Skin epidermis (tissue), 12 donors: ENCODE measurements around the gene FHOD1.

Experiments
- H3K27ac ChIP-seq, 21 experiments: fragments of 200-600 bp; sonication (generic) in 11 of 21; one replicate each; pipeline ENCODE4 v1.5.0; 2020; ENCODE audit warnings: mild to moderate bottlenecking in 3 of 21, inconsistent platforms in 2 of 21, moderate library complexity in 2 of 21
- H3K4me3 ChIP-seq, 7 experiments: fragments of 200-600 bp; sonication (generic) in 2 of 7; one replicate each; pipeline ENCODE4 v1.5.0; 2020; ENCODE audit warnings: inconsistent platforms in 2 of 7, mild to moderate bottlenecking in 2 of 7, moderate library complexity in 1 of 7

Gene FHOD1

GRCh38 chr16:67254801-67255552, 7.7 kb upstream of the FHOD1 start:
- no peak overlapping the region for H3K27ac ChIP-seq
- H3K4me3 ChIP-seq = no peak overlapping the region

DNA sequence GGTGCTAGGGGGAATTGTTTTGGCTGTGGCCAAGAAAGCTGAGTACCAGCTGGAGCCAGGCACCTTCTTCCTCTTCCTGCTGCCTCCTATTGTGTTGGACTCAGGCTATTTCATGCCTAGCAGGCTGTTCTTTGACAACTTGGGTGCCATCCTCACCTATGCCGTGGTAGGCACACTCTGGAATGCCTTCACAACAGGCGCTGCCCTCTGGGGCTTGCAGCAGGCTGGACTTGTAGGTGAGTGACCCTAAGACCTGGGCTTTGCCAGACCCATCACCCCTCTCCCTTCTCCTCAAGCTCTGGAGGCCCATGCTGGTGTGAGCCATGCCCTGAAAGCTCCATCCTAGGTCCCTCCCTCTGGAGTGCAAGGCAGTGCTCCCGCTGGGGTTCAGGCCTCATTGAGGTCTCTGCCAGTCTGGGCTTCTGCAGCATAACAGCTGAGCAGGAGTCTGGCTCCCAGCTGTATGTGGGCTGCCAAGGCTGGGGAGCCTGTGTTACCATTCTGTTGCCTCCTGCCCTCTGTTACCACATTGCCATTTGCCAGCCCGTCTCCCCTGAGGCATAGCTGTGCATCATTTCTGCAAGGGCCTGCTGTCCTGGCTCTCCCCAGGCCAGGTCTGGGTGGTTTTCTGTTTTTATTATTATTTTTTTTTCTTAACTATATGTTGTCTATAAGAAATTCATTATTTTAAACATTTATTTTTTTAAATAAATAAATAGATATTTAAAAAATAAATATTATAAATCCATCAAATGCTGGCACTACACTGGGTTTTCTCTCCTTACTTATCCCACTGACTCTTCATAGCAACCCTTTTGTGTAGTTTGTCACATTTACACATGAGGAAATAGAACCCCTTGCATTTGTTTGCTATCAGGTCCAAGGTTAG, 5.6 kb upstream of the FHOD1 start:
- H3K27ac ChIP-seq = no peak overlapping the region

DNA sequence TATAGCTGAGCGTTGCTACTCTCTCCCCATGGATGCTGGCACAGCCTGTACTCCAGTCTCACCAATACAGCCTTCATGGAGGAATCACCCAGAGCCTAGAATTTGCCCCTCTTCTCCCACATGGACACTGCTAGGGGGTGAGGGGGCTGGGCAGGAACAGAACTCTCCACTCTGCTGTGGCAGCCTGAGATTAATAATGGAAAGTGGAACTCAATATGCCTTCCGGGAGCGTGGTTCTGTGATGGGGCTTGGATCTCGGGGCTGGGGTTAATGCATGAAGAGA, 2.7 kb upstream of the FHOD1 start:
- Histone ChIP-seq H3K27ac (no peak overlapping the region), H3K4me3 (no peak overlapping the region)

More for the DNA sequence above, 5.6 kb upstream of the FHOD1 start:
- H3K4me3 ChIP-seq = no peak overlapping the region

DNA sequence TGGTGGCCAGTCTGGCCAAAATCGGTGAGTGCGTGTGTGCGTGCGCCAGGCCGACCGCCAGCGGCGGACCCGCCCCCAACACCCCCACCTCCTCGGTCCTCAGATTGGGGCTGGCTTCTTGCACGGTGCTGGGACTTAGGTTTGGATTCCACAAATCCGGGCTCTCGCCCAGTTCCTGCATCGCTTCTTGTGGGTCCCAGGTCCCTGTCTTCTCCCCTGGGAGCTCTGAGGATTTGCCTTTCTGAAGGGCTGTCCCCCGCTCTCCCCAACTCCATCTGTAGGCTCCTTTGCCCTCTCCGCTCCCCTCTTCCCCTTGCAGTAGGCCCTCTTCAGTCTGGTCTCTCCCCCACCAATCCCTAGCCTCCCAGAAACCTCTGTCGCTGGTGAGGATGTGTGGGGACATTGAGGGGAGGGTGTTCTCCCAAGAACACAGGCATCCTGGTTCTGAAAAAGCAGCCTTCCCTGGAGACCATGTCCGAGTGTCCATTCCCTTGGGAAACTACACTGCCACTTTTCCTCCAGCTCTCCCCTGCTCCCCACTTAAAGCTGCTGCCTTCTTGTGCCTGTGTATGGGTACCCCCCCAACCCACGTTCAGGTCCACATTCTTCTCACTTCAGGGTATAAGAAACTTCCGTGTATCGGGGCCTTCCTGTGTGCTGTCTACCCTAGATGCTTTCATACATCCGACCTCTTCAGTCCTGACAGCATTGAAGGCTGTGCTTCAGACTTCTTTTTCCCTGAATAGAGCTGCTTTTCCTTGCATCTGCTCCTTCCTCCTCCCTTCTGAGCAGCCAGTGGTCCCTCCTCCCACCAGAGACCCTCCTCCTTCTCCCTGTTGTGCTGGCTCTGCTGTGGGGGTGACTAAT, 2.1 kb upstream of the FHOD1 start:
- Histone ChIP-seq H3K27ac (peak overlapping the region in 1 of 21 experiments; percentile 38), H3K4me3 (peak overlapping the region; percentile 35 to 55 (median 45))

GRCh38 chr16:67248401-67249177, 1.3 kb upstream of the FHOD1 start, which contains the start of gene SLC9A5:
TSS of gene SLC9A5 (plus strand) at chr16:67248979. CDS start at chr16:67249015, 36 bp downstream.
- Histone ChIP-seq H3K27ac (peak within 1 kb of the TSS in 8 of 21 experiments; percentile 7 to 87 (median 36)), H3K4me3 (peak within 1 kb of the TSS; percentile 43 to 95 (median 63))

- Histone ChIP-seq H3K27ac (peak overlapping the region in 6 of 21 experiments; percentile 23 to 83 (median 36)), H3K4me3 (peak overlapping the region; percentile 43 to 95 (median 60))
Measured at GRCh38 chr16:67248073-67248400, 756 bp upstream of the FHOD1 start.

GRCh38 chr16:67246756-67247191, 507 bp downstream of the FHOD1 start:
- Histone ChIP-seq H3K4me3 (peak overlapping the region; percentile 60 to 95 (median 75)), H3K27ac (peak overlapping the region; percentile 34 to 91 (median 82))

DNA sequence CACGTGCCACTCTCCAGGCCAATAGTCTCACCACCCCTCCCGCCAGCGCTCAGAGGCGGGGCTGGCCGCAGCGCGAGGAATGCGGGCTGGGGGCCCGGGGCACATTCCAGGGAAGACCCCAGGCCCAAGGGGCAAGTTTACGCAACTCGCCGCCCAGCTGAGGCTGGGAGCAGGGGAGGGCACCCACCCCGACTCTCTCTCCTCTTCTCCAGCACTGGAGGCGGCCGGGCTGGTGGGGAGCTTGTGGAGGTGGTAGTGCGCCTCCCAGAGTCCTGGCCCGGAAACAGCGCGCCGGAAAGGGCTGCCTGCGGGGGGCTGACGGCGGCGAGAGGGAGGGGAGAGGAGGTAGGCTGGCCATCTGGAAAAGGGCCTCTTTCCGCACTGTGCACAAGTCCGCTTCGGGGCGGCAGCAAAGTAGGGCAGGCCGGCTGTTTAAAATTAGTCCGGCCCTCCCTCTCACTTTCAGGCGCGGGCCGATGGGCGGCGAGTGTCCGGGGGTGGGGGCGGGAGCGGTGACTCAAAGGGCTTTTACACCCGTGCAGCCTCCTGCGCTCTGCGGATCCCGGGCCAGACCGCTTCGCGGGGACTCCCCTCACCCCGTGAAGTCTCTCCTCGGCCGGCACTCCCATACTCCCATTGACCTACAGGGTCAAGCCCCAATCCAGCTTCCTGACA, 1.1 kb downstream of the FHOD1 start:
- peak overlapping the region; percentile 60 to 95 (median 75) for H3K4me3 ChIP-seq
- H3K27ac ChIP-seq = peak overlapping the region; percentile 34 to 91 (median 82)

- Histone ChIP-seq H3K4me3 (peak overlapping the region; percentile 60 to 95 (median 75)), H3K27ac (peak overlapping the region in 20 of 21 experiments; percentile 65 to 91 (median 82))
Measured at GRCh38 chr16:67245674-67246080, 1.6 kb downstream of the FHOD1 start.

DNA sequence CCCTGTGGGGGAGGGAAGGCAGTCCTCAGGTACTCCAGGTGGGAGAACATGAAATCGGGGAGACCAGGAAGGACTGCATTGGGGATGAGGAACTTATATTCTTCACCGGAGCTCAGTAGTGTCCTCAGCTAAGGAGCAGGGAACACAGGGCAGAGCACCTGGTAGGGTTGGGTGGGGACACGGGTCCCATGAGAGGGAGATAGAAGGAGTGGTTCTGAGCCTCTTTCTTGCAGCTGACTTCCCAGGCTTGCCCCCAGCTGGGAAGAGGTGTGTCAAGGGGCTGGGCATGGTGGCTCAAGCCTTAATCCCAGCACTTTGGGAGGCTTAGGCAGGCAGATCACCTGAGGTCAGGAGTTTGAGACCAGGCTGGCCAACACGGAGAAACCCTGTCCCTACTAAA, 2.1 kb downstream of the FHOD1 start:
- H3K27ac ChIP-seq = peak overlapping the region; percentile 14 to 91 (median 82)
- H3K4me3 ChIP-seq = peak overlapping the region in 3 of 7 experiments; percentile 74 to 86 (median 75)

DNA sequence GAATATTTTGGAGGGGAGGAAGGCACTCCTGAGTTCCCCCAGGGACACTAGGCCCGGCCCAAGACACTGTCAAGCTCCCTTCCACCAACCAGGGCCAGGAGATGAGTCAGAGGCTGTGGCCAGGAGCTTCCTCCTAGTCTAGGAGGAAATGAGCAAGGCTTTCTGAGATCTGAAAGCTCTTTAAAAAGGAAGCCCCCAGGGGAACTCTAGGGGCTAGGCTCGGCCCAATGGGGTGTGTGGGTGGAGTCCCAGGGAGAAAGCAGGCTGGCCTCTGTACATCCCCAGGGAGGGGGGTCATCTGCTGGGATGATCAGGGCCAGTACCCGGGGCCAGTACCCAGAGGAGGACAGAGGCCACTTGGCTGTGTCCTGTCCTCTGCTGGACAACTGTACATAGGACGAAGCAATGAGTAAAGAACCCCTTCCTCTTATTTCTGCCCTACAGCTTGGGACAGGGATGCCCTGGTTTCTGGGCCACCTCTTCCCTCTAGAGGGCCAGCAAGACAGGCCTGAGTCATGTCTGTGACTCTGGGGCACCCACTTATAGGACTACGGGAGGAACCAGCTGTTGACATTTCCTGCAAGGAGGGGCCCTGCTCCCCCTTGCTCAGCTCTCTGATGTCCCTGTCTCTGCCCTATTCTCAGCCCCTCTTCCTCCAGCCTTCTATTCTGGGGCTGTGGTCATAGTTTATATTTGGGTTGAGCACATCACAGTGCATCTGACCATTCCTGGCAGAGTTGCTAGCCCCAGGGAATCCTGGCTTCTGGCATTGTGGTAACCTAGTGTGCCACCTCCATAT, 2.7 kb downstream of the FHOD1 start:
- Histone ChIP-seq H3K27ac (peak overlapping the region; percentile 14 to 91 (median 82)), H3K4me3 (peak overlapping the region in 2 of 7 experiments; percentile 3 to 86)

GRCh38 chr16:67243481-67243880, 3.8 kb downstream of the FHOD1 start:
- peak overlapping the region in 19 of 21 experiments; percentile 65 to 91 (median 83) for H3K27ac ChIP-seq
- H3K4me3 ChIP-seq = no peak overlapping the region

DNA sequence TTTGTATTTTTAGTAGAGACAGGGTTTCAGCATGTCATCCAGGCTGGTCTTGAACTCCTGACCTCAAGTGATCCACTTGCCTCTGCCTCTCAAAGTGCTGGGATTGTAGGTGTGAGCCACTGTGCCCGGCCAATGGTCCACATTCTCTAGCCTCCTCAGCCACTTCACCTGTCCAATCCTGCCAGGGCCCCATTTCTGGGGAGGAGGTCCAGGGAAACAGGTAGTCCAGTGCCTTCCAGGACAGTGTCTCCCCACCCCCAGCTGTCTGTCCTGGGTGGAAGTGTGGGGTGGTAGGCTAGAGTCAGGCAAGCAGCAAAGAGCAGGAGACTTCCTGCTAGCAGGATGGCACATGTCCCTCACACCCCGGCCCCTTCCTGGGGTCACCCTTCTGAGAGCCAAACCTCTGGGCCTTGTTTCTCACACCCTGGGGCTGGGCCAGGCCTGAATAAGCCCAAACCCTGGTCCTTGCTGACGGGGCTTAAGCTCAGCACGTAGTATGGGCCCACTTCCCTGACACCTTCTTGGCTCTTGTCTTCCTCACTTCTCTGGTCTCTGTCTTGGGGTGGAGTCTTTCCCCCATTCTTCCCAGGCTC, 5.0 kb downstream of the FHOD1 start:
- H3K27ac ChIP-seq = peak overlapping the region in 19 of 21 experiments; percentile 7 to 91 (median 66)
- H3K4me3 ChIP-seq = no peak overlapping the region

DNA sequence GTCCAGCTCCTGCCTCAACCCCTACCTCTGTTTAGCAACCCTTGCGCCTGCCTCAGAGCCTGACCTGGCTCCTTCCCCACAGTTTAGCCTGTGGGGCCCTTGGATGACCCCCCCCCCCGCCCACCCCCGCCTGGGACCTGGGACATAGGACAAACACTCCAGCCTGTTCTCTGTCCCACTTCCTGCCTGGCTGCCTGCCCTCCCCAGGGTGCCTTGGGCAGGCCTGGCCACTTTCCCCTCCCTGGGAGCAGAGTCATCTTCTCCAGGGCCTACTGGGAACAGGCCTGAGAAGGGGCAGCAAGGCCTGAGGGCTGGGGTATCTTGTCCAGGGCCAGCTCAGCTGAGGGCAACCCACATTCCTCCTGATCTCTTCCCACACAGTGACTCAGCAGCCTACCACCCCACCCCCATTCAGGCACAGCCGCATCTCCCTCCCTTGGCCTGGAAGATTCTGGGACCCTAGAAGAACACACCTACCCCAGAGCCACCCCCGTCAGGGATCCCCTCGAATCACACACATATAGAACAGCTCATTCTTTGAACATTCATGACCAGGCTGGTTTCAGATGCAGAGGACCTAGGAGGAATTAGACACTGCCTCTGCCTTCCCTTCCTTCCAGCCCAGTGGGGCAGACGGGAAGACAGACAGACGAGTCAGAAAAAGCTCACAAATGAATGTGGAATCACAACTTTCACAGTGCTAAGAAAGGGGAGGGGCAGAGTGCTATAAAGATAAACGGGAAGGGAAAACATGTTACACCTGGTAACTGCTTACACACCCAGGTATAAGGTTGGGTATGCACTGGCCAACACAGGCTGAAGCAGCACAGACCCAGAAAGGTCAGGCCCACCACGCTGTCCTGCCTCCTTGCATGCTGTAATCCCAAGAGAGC, 6.0 kb downstream of the FHOD1 start:
- peak overlapping the region in 20 of 21 experiments; percentile 46 to 91 (median 78) for H3K27ac ChIP-seq

GRCh38 chr16:67240506-67240905, 6.8 kb downstream of the FHOD1 start:
- Histone ChIP-seq H3K27ac (peak overlapping the region in 19 of 21 experiments; percentile 46 to 91 (median 78)), H3K4me3 (no peak overlapping the region)

More for the DNA sequence above, 6.0 kb downstream of the FHOD1 start:
- no peak overlapping the region for H3K4me3 ChIP-seq
